ENCODE measurements around the gene SELENOF.
"Not testable (repeated sequence)": the region's sequence is repeated elsewhere in the genome, so short reads cannot be mapped to it uniquely, and the experiment has no call there.

DNA sequence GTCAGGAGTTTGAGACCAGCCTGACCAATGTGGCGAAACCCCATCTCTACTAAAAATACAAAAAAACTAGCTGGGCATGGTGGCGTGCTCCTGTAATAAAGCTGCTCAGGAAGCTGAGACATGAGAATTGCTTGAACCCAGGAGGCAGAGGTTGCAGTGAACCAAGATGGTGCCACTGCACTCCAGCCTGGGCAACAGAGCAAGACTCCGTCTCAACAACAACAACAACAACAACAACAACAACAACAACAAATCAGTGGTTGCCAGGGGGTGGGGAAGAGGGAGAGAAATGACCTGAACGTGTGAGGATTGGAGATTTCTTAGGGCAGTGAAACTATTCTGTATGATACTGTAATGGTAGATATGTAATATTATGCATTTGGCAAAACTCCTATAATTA, 46.6 kb downstream of the SELENOF start:
- TF ChIP-seq, protein P1, sequence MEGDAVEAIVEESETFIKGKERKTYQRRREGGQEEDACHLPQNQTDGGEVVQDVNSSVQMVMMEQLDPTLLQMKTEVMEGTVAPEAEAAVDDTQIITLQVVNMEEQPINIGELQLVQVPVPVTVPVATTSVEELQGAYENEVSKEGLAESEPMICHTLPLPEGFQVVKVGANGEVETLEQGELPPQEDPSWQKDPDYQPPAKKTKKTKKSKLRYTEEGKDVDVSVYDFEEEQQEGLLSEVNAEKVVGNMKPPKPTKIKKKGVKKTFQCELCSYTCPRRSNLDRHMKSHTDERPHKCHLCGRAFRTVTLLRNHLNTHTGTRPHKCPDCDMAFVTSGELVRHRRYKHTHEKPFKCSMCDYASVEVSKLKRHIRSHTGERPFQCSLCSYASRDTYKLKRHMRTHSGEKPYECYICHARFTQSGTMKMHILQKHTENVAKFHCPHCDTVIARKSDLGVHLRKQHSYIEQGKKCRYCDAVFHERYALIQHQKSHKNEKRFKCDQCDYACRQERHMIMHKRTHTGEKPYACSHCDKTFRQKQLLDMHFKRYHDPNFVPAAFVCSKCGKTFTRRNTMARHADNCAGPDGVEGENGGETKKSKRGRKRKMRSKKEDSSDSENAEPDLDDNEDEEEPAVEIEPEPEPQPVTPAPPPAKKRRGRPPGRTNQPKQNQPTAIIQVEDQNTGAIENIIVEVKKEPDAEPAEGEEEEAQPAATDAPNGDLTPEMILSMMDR (IDR thresholded peaks at IDR 0.05; ENCODE audit: low read depth, low read length) = not testable (repeated sequence)
- not testable (repeated sequence) for TF ChIP-seq POLR2A (IDR thresholded peaks at IDR 0.05; ENCODE audit: extremely low read depth, insufficient read length)
